WI38 (cell line): ENCODE data around the gene TOR1AIP2.

Experiments
- H3K4me3 ChIP-seq: 2 replicates; pipeline ENCODE4 v1.5.1; 2011; ENCODE audit warnings: low read depth, mild to moderate bottlenecking, control low read depth, low read length
- TF ChIP-seq, protein P1 (sequence below): IDR thresholded peaks from 2 replicates; pipeline ENCODE4 v1.5.1; 2012; ENCODE audit warnings: low read depth, mild to moderate bottlenecking, control low read depth, low read length

The TOR1AIP2 gene

DNA sequence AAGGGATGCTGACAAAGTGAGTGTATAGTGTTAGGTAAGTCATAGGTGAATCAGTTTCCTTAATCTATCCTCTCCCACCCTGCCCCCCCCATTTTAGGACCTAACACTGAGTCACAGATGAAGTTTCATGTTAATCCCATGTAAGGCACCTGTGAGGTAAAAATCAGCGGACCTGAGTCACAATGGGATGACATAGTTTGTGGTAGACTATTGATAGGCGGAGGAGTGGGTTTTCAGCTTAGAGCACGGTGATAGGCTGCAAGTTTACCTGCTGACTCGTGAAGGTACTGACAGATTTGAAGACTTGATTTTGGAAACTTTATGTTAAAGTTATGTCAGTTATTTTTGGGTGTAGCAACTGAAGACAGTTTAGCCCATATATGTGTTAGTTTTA is 6.1 kb upstream of the TOR1AIP2 start:
- TF ChIP-seq, protein P1, sequence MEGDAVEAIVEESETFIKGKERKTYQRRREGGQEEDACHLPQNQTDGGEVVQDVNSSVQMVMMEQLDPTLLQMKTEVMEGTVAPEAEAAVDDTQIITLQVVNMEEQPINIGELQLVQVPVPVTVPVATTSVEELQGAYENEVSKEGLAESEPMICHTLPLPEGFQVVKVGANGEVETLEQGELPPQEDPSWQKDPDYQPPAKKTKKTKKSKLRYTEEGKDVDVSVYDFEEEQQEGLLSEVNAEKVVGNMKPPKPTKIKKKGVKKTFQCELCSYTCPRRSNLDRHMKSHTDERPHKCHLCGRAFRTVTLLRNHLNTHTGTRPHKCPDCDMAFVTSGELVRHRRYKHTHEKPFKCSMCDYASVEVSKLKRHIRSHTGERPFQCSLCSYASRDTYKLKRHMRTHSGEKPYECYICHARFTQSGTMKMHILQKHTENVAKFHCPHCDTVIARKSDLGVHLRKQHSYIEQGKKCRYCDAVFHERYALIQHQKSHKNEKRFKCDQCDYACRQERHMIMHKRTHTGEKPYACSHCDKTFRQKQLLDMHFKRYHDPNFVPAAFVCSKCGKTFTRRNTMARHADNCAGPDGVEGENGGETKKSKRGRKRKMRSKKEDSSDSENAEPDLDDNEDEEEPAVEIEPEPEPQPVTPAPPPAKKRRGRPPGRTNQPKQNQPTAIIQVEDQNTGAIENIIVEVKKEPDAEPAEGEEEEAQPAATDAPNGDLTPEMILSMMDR = no peak

DNA sequence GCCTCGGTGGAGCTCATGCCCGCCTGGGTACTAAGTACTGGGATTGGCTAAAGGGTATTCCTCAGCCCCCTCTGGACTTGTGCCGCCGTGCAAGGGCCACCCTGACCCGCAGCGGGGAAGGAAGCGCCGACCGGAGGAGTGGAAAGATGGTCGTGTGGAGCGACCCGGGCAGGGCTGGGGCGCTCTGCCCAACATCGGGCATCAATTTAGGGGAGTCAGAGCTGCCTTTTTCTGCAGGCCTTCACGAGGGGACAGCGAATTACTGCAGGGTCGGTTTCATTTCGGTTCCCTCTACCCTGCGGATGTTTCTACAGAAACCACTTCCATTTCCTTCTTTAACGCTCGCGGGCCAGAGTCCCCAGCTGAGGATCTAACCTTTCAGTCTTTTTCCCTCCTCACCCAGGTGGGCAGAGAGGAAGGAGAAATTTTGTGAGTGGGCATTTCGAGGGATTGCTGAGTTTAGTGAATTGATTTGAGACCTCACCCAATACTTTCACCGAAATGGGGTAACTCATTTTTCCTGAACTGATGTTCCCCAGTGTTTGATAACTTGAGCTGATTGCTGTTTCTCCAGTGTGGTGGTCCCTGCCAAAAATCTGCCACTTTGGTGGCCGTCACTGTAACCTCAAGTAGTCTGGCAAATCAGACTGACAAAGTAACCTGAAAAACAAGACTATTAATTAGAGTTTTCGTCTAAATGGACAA is 5.6 kb upstream of the TOR1AIP2 start:
- TF ChIP-seq, protein P1 = no peak
- peak overlapping the region; percentile 91 for H3K4me3 ChIP-seq

More for the DNA sequence above, 6.1 kb upstream of the TOR1AIP2 start:
- H3K4me3 ChIP-seq = peak overlapping the region; percentile 91

DNA sequence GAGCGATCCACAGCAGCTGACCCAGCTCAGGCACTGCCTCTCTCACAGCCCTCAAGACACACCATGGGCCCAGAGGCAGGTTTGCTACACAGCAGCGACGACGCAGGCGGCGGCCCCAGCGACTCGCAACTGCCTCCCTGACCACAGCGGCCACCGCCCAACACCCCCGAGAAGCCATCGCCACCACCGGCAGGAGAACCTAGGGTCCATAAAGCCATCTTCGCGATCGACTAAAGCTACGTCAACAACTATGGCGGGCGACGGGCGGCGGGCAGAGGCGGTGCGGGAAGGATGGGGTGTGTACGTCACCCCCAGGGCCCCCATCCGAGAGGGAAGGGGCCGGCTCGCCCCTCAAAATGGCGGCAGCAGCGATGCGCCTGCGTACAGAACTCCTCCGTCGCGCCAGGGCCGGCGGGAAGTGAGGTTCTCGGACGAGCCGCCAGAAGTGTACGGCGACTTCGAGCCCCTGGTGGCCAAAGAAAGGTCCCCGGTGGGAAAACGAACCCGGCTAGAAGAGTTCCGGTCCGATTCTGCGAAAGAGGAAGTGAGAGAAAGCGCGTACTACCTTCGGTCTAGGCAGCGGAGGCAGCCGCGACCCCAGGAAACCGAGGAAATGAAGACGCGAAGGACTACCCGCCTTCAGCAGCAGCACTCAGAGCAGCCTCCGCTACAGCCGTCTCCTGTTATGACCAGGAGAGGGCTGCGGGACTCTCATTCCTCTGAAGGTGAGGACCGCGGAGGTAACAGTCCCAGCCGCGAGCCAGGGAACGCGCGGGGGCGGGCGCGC is 4.8 kb upstream of the TOR1AIP2 start, which contains the start of gene TOR1AIP1:
Gene TOR1AIP1, plus strand, starts transcription at position 33 of the 787 bp plus-strand sequence. Its CDS starts 218 bp downstream, at position 251.
- TF ChIP-seq, protein P1 = no peak
- H3K4me3 ChIP-seq = peak within 1 kb of the TSS; percentile 91

DNA sequence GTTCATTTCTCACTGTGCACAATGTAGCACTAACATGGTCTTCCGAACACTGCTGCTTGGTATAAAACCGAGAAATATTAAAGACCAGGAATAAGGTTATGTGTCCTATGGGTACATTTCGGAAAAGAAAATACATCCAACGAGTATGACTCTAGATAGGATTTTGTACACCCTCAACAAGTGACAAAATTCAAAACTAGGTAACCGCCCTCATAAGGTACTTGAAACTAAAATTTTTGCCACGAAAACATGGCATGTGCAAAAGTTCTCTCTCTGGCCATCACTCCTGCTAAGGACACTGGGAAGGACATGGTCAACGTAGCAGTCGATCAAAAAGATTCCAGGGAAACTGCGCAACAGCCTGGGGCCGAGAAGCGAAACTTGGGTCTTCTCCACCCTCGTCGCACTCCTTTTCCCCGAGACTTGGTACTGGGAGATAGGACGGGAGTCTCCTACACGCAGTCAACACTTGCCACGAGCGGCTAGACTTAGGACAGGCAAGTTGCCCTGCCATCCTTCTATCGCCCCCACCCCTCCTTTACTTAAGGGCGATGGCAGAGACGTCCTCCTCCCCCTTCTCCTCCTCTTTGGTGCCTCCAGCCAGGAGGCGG is 4.1 kb upstream of the TOR1AIP2 start:
- TF ChIP-seq, protein P1 = no peak
- peak overlapping the region; percentile 91 for H3K4me3 ChIP-seq

DNA sequence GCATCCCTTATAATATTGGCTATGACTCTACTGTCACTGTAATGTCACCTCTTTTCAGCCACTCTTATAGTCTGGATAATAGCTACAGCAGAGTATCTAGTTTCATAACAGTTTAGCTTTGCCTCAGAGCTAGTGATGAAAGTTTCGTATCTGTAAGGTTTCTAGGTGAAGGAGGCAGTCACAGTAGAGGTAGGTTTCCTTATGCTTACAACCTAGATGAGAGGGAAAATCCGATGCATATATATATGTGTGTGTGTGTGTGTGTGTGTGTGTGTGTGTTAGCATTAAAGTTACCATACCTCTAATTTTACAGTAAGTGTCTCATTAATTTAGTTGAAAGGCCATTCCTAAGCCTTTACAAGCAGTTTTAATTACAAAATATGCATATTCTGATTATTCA is 2.2 kb upstream of the TOR1AIP2 start:
- TF ChIP-seq, protein P1 = no peak
- no peak overlapping the region for H3K4me3 ChIP-seq

DNA sequence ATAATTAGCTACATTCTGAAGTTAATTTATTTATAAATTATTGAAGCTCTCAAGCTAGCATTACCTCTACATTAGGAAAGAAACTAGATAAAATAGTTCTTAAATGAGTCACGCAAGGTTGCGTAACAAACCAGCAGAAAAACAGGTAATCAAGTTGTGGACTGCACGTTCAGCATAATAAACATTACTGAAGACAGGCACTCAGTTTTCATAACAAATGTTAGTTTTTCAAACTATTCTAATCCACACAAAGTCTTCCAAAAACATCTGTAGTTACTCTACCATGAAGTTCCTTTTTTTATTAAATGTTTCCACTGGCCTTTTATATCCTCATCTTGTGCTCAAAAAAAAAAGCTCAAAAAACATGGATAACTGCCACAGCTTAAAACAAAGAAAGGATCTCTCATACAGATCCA is 1.3 kb downstream of the TOR1AIP2 start:
- peak overlapping the region; percentile 89 for H3K4me3 ChIP-seq
- TF ChIP-seq, protein P1 = no peak
